HG02798 (cell line): Measurements from ENCODE around the gene KCNIP1.

Source experiments
- ATAC-seq: cut with Tn5 transposase; IDR thresholded peaks from one replicate; pipeline ENCODE4 v1.9.1; 2021; ENCODE audit warnings: mild to moderate bottlenecking; ENCODE audit not compliant: unreplicated experiment, poor library complexity

Gene KCNIP1

DNA sequence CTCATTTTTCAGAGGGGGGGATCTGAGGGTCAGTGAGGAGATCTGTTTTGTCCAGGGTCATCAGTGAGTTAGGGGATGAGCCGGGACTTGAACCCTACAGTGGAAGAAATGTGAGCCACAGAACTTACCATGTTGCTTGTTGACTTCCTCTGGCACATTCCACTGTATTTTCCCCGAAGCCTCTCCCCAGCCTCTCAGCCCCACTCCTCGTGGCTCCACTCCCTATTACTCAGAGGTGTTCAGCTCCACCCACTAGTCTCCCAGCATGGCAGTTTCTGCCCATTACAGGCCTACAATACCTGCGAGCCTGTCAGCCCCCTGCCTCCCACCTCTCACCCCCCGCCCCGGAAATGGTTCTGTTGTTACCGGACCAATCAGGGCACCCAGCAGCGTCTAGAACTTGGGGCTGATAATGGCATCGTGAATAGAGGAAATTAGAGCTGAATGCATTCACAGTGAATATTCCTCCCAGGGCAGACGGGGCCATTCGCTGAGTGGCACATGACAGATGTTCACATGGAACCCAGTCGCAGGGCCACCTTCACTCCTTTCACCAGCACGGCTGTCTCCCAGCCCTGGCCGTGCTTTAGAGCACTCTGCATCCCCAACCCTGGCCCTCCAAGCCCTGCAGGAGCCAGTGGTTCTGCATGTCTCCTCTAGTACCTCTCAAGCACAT lies 81.6 kb downstream of the KCNIP1 start:
- no peak for ATAC-seq

DNA sequence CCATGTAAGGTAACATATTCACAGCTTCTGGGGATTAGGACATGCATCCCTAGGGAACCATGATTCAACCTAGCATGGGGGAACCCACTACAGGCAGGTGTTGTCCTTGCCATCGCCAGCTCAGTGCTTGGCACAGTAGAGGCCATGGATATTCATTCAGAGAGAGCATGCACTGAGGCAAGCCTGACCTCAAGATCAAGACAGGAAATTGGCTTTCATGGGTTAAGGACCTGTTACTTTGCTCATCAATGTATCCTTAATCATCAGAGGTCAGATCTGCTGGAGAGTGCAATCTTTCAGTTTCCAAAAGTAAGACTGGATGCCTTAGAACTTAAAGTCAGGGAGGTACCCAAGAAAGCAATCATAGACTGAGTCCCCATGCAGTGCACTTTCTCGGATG lies 84.0 kb downstream of the KCNIP1 start:
- no peak for ATAC-seq

DNA sequence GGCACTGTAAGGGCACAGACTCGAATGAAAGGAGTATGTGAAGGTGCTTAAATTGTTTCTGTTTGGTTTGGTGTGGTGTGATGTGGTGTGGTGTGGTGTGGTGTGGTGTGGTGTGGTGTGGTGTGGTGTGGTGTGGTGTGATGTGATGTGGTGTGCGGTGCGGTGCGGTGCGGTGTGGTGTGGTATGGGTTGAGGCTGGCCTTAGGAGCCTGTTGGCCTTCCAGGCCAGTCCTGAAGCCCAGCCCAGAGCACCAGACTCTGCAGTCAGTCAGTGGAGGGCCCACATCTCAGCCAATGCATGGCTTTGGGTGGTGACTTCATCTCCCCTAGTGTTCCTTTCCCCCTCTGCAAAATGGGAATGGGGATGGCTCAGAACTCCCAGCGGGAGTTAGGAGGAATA lies 85.8 kb downstream of the KCNIP1 start:
- ATAC-seq, result no peak

DNA sequence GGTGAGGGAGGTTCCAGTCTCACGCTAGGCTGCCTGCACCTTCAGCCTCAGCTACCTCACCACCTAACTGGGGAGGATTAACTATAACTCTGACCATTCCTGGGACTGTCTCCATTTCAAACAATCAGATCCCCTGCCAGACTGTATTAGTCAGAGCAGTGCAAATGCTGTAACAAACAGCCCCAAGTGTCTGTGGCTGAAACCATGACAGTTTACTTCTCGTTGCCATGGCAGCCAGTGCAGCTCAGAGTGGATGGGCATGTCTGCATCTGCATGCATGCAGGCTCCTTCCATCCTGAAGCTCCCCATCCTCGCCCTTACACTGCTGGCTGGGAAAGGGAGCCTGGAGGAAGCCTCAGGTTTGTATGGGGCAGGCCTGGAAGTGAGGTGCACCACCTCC lies 86.7 kb downstream of the KCNIP1 start:
- ATAC-seq, result no peak

DNA sequence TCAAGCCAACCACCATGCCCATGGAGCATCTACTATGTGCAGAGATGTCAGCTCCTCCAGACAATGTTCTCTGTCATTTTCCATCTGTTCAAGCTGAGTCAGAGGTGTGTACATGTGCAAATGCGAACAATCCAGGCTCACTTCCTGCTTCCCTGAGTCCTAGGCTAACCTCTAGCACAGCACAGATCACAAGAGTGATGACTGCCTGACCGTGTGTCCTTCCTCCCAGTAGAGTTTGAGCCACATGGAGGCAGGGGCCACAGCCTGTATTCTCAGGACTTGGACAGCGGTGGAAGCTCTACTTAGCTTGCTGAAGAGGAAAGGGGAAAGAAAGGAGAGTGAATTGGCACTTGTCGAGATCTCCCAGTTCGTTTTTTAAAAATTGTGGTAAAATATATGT lies 87.2 kb downstream of the KCNIP1 start:
- ATAC-seq, result no peak

DNA sequence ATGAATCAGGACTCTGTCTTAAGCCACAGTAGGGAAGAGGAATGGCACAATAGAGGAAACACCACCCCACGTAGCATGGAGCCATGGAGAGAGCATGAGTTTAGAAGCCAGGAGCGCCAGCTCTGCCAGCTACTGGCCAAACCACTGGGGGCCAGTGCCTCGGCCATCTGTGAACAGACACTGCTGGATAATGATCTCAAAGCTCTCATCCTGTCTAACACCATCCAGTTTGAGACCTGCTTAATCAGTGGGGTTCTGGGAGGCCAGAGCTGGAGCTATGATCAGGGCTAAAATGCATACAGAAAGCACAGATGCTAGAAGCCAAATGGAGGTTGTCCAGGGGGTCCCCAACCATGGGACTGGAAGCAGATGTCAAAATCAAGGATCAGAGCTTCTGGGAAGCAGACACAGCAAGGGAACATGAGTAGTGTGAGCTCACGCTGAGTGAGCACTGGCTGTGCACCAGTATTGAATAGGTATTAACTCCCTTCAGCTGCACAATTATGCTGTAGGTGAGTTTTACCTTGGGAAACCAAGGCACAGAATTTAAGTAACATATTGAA lies 92.7 kb downstream of the KCNIP1 start:
- ATAC-seq, result no peak

DNA sequence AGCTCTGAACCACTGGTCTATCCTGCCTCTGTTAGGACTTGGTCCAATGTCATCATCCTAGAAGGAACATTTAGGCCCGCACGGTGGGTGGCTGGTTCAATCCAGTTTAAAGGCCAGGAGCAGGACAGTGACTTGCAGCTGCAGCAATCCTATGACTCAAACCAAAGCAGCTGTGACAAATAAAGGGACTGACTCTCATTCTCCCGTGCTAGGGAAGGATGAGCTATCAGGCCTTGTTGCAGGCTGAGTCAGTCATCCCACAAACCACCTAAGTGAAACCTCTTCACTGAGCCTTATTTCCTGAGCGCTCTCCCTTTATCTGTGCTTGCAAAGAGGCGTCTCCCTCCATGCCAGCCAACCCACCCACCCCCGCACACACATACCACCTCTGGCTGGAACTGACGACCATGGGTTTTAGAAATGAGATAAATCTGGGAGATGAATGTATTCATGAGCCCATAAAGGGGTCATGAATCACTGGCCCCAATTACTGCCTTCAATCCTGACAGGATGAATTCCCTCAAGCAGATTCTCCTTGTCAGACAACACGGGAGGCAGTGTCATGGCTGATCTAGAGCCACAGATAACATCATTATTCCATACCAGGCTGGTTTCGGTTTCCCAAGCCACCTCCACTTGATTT lies 93.4 kb downstream of the KCNIP1 start:
- no peak for ATAC-seq

DNA sequence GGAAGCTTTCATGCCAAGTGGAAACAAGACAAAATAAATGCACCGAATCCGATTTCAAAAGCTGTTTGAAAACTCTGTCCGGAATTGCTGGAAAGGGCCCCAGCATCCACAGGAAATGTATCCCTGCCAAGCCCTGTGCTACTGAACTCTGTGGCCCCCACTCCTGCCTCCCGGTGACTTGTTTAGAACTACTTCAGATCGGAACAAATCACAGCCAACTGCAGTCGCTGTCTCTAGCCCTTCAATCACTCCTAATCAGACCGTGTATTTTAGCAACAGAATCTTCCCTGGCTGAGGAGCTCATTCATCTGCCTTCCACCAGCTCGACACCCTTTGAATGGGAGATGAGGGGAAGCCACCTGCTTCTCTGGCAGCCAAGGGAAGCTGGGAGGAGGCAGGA lies 94.1 kb downstream of the KCNIP1 start:
- ATAC-seq, result no peak

DNA sequence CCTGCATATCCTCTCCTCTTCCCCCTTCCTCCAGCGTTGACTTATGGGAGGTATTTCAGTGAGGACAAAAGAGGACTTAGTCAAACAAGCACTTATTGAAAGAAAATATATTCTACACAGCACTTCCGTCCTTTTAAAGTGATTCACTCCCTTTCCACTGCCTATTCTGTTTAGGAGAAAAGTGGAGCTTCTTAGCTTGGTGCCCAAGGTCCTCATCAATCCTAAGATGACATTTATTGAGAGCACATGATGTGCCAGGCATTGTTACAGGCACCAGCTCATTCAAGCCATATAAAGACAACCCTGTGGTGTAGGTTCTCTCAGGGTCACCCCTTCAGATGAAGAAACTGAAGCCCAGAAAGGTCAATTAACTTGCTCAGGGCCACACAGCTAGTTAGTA lies 95.9 kb downstream of the KCNIP1 start:
- no peak for ATAC-seq

DNA sequence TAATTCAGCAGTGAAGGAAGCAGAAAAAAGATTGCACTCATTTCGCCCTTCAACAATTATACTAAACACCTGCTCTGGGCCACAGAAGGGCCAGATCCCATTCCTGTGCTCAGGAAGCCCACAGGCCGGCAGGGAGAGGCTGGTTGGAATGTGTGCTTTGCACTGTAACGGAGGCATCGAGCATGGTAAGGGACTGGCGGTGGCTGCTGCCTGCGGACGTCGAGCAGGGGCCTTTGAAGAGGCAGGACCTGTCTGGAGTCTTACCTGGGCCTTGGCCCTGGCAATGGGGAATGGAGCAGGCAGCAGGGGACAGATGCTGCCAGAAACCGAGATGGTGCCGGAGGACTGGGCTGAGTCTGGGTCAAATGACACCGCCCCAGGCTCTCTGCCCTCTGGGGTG lies 97.8 kb downstream of the KCNIP1 start:
- no peak for ATAC-seq

DNA sequence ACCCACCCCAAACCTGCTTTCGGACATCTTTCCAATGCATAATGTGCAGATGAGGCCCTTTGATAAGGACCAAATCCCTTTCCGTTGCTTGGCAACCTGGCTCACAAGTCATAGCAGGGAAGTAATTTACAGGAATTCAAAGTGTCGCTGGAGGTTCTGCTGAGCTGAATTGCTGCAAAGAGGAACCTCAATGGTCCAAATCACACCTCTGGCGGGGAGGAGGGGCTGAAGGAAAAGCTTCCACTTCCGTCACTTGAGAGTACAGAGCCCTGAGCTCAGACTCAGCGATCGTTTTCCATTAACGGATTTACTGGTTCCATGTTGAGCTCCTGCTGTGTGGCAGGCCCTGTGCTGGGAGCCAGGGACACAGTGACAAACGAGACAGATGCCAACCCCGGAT lies 99.3 kb downstream of the KCNIP1 start:
- ATAC-seq, result no peak

DNA sequence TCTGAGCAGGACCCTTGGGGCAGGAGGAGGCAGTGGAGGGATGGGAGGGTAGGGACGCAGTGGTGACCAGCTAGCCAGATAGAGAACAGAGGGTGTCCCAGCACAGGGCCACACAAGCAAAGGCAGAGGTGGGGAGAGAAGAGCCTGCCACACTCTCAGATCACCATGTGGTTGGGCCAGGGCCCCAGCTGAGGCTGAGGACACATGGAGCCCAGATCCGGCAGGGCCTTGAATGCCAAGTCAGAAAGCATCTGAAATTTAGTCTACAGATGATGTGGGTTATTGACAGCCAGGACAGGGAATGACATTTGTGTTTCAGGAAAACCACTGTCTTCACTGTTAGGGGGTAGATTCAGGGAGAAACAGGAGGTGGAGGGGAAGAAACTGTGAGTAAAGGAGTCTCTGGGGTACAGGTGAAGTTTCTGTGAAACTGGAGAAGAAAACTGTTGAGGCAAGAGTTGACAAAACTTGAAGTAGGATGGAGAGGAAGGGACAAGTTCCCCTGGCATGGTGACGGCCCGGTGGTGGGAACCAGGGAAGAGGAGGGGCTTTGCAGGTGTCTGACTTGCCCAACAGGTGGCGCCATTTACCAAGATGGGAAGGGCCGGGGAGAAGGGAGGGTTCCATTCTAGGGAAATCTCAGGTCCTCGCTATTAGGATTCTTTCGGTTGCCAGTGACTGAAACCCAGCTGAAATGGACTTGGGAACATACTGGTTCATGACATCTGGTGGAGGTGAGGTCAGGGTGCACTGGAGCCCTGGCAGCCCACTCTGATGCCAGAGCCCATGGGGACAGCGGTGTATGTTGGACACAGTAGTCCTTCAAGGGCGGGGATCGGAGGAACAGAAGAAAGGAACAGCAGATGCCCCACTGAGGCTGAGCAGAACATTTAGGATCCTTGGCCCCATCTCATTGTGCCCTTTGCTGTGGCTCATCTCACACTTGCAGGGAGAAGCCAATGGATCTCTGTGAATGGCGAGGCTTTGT lies 100.1 kb downstream of the KCNIP1 start:
- peak; percentile 64 for ATAC-seq

DNA sequence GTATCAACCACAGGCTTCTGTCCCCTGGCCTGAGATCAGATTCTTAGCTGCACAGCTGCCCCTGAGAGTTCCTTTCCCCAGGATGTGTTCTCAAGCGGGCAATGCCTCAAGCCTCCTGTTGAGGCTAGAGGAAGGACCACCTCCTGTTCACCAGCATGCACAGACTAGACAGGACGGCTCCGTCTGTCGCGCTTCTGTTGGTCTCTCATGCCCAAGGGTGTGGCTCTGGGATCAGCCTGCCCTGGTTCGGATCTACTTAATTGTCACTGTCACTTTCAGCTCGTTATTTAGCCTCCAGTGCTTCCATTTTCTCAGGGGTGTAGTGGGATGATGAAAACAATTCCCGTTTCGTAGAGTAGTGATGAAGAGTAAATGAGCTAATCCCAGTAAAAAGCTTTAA lies 103.1 kb downstream of the KCNIP1 start:
- ATAC-seq, result no peak

DNA sequence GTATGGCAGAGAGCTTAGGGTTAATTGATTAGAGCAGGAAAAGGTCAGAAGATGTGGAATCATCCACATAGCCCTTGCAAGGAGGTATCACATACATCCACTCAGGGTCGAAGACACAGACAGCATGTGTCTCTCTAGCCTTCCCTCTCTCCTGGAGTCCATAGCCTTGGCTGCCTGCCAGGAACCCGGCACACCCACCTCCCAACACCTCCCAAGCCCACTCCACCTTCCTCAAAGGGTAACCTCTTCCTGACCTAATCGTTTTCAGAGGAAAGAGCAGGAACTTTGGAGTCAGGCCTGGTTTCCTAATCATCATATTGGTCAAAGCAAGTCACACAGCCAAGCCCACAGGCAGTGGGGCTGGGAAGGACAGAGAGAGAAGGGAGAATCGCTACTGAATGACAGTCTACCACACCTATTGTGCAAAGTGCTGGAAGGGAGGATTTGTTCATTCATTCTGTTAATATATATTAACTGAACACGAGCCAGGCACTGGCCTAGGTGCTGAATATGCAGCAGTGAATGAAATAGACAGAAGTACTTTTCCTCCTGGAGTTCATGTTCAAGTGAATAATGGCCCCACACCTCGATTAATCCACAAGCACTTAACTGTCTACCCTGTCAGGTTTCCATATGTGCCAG lies 107.8 kb downstream of the KCNIP1 start:
- no peak for ATAC-seq

DNA sequence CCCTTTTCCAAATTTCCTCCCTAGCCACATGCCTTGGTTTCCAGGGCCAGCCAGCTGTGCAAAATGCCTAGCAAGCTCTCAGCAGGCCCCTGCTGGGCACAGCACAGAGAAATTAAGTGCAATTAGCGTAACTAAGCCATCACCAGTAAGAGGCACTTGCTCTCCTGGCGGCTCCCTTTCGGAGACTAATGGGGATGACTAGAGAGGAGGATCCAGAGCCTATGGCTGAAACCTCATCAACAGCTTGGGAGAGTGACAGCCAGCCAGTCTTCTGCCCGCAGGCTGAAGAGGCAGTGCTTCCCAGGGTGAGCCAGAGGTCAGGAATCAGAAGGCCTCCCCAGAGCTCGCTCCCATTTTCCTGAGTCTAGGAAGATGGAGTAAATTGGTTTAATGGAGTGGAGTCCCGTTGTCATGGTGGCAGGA lies 108.4 kb downstream of the KCNIP1 start:
- no peak for ATAC-seq

DNA sequence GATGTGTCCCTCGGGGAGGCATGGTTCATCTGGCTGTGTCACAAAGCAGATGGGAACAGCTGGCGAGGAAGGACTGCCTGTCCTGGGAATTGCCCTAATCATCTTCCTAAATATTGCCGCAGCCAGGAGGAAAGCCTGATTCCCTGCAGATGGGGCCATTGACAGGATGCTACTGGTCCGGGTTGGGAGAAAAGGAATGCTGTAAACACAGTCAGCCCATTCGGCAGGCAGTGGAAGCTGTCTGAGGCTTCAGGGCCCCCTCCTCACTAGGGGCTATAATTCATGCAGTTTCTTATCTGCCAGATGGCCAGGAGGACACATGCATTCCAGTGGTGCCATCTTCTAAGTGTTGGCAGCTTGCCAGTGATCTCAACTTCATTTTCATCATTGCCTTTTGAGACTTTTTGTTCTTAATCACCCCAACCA lies 110.3 kb downstream of the KCNIP1 start:
- no peak for ATAC-seq

DNA sequence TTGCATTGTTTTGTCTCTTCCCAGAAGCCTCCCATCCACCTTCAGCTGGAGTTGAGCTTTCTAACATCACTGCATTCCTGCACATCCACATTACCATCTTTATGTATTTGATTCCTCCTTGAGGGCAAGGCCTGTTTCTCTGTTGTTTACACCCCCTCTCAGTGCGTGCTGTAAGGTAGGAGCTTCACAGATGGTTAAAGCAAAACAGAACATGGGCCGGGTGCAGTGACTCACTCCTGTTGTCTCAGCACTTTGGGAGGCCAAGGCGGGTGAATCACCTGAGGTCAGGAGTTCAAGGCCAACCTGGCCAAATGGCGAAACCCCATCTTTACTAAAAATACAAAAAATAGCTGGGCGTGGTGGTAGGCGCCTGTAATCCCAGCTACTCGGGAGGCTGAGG lies 110.9 kb downstream of the KCNIP1 start:
- ATAC-seq, result no peak

DNA sequence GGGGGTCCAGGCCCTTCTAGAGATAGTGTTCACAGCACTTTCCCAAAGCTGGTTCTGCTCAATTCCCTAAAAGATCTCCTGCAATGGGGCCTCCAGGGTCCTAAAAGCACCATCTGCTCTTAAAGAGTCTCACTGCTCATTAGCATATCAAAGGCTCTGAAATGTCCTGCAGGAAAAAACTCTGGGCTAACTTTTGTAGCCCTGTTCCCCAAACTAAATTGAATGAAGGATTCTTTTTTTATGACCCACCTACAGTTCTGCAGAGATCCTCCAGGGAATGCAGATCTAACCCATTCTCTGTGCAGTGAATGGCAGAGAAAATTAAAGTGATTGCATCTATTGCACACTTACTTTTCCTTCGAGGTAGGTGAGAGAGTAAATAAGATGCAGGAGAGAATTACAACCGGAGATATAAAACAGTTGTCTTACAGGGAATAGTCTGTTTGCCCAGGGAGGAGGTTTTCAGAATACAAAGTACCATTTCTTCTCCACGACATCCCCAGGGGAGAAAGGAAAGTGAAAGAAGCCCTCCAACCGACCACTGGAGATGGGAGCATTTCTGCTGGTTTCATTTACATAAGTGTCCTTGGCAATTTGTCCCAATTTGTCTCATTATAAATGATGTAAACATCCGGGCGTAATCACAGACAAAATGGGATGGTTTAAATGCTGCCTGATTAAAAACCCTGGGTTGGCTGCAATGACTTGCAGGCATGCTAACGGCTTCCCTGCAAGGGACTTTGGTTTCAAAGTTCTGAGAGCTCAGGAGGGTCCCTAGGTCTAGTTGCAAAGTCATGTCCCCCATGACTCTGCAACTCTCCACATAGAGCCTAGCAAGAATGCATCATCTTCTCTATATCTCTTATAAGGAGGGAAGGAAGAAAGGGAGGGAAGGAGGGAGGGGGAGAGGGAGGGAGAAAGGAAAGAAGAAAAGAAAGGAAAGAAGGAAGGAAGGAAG lies 114.0 kb downstream of the KCNIP1 start:
- ATAC-seq, result no peak

DNA sequence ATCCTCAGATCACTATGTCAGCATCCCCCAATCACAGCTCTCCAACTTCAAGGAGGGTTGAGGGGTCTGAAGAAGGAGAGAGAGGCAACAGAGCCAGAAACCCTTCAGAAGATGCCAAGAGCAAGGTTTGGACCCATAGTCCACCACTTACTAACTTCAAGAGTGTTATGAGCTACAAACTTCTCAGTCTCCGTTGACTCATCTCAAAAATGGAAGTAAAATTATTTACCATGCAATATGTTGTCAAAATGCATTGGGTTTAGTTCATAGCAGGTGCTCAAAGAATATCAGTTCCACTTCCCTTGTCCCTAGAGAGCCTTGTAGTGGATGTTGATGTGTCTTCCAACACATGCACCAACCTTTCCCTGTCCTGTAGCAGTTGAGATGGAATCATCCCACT lies 116.0 kb downstream of the KCNIP1 start:
- no peak for ATAC-seq
